CD4-positive, alpha-beta T cell treated with Interleukin-21 for 1 hour (primary cell): ENCODE results near the gene LSM8.
"Not testable (repeated sequence)": the region's sequence is repeated elsewhere in the genome, so short reads cannot be mapped to it uniquely, and the experiment has no call there.

Experiments
- DNase-seq: peaks from one replicate; pipeline ENCODE4 v3.0.0-alpha.2; 2020

LSM8 gene

GRCh38 chr7:118183786-118184564, at the start of gene LSM8:
LSM8 (plus strand) TSS chr7:118184164; CDS start chr7:118184224, 60 bp downstream.
- peak; percentile 98 for DNase-seq

- DNase-seq, result not testable (repeated sequence)
Observed at GRCh38 chr7:118134420-118134819, 49.5 kb upstream of the LSM8 start.

- no peak for DNase-seq
Observed at GRCh38 chr7:118140468-118140867, 43.5 kb upstream of the LSM8 start.

- DNase-seq, result no peak
Observed at GRCh38 chr7:118142012-118142411, 42.0 kb upstream of the LSM8 start.

GRCh38 chr7:118148930-118149329, 35.0 kb upstream of the LSM8 start:
- no peak for DNase-seq

GRCh38 chr7:118149394-118149793, 34.6 kb upstream of the LSM8 start:
- DNase-seq, result no peak

- no peak for DNase-seq
Observed at GRCh38 chr7:118151671-118152070, 32.3 kb upstream of the LSM8 start.

GRCh38 chr7:118152149-118152548, 31.8 kb upstream of the LSM8 start:
- DNase-seq, result no peak

- DNase-seq, result no peak
Observed at GRCh38 chr7:118152654-118153053, 31.3 kb upstream of the LSM8 start.

GRCh38 chr7:118153551-118154177, 30.3 kb upstream of the LSM8 start:
- DNase-seq, result peak; percentile 51

- DNase-seq, result no peak
Observed at GRCh38 chr7:118158766-118159165, 25.2 kb upstream of the LSM8 start.

GRCh38 chr7:118169146-118169545, 14.8 kb upstream of the LSM8 start:
- DNase-seq, result no peak

- DNase-seq, result no peak
Observed at GRCh38 chr7:118175740-118176139, 8.2 kb upstream of the LSM8 start.

- no peak for DNase-seq
Observed at GRCh38 chr7:118179191-118179590, 4.8 kb upstream of the LSM8 start.

GRCh38 chr7:118182593-118183427, 1.2 kb upstream of the LSM8 start:
- no peak for DNase-seq

GRCh38 chr7:118183428-118183785, 557 bp upstream of the LSM8 start:
- DNase-seq, result no peak

GRCh38 chr7:118184565-118184940, 589 bp downstream of the LSM8 start:
- DNase-seq, result no peak

- no peak for DNase-seq
Observed at GRCh38 chr7:118185163-118185860, 1.3 kb downstream of the LSM8 start.

GRCh38 chr7:118186501-118186900, 2.5 kb downstream of the LSM8 start:
- no peak for DNase-seq

GRCh38 chr7:118194571-118194970, 10.6 kb downstream of the LSM8 start:
- DNase-seq, result no peak

GRCh38 chr7:118195837-118196474, 12.0 kb downstream of the LSM8 start:
- peak; percentile 65 for DNase-seq

- no peak for DNase-seq
Observed at GRCh38 chr7:118202061-118202460, 18.1 kb downstream of the LSM8 start.
